IMR-90 (cell line): Measurements from ENCODE around the gene NUDT19.

Experiments
- CTCF ChIP-seq: conservative IDR thresholded peaks from 2 replicates; pipeline ENCODE4 v1.5.1; 2012; ENCODE audit warnings: mild to moderate bottlenecking, low read depth, low read length, improper control_type of control experiment
- POLR2A ChIP-seq: IDR thresholded peaks from 2 replicates; pipeline ENCODE4 v1.6.1; 2012; ENCODE audit warnings: mild to moderate bottlenecking, low read depth, low read length

DNA sequence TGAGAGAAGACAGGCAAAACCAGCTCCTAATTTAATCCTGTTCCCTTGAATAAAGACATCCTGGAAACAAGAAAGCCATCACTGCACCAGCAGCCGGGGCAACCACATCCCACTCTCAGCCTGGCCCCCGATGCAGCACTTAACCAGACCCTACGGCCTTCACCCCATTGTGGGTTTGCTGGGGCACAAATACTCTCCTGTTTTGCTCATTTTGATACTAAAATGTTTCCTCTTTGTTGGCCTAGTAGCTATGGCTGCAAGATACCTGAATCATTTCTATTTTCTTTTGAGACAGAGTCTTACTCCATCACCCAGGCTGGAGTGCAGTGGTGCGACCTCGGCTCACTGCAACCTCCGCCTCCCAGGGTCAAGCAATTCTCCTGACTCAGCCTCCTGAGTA, 45.1 kb upstream of the NUDT19 start:
- TF ChIP-seq CTCF: no peak
- no peak for TF ChIP-seq POLR2A
